Loucy (cell line): ENCODE measurements around the gene SH3GL1.

ENCODE experiments used
- H2AFZ ChIP-seq: fragments of 200-600 bp; sonication (generic); 2 replicates; pipeline ENCODE4 v1.6.0; 2016; ENCODE audit warnings: antibody characterized with exemption, mild to moderate bottlenecking, low read length, moderate library complexity
- H3F3A ChIP-seq: fragments of 200-600 bp; 2 replicates; pipeline ENCODE4 v1.6.0; 2016; ENCODE audit warnings: antibody characterized with exemption, low read depth, mild to moderate bottlenecking
- H3K27me3 ChIP-seq: fragments of 200-600 bp; sonication (generic); 2 replicates; pipeline ENCODE4 v1.6.1; 2014; ENCODE audit warnings: low read length, mild to moderate bottlenecking; ENCODE audit not compliant: insufficient read depth, poor library complexity, severe bottlenecking
- H3K36me3 ChIP-seq: fragments of 200-600 bp; sonication (generic); 2 replicates; pipeline ENCODE4 v1.6.1; 2016; ENCODE audit warnings: low read length; ENCODE audit not compliant: insufficient read depth
- H3K4me1 ChIP-seq: fragments of 200-600 bp; sonication (generic); 2 replicates; pipeline ENCODE4 v1.5.1; 2014; ENCODE audit warnings: low read length, mild to moderate bottlenecking; ENCODE audit not compliant: insufficient read depth, poor library complexity, severe bottlenecking
- H3K4me2 ChIP-seq: fragments of 200-600 bp; sonication (generic); 2 replicates; pipeline ENCODE4 v1.6.0; 2014; ENCODE audit warnings: antibody characterized with exemption, low read length, low read depth, mild to moderate bottlenecking; ENCODE audit not compliant: poor library complexity, severe bottlenecking
- H3K4me3 ChIP-seq: fragments of 200-600 bp; sonication (generic); 2 replicates; pipeline ENCODE4 v1.5.1; 2014; ENCODE audit warnings: low read length, mild to moderate bottlenecking, mixed read lengths; ENCODE audit not compliant: poor library complexity, severe bottlenecking
- H3K79me2 ChIP-seq: fragments of 200-600 bp; sonication (generic); 2 replicates; pipeline ENCODE4 v1.6.1; 2014; ENCODE audit warnings: low read length; ENCODE audit not compliant: insufficient read depth
- H3K9ac ChIP-seq: fragments of 200-600 bp; sonication (generic); 2 replicates; pipeline ENCODE4 v1.6.0; 2014; ENCODE audit warnings: mild to moderate bottlenecking, low read depth, low read length, moderate library complexity; ENCODE audit not compliant: poor library complexity, severe bottlenecking
- H3K9me2 ChIP-seq: fragments of 200-600 bp; sonication (generic); replicated peaks from 2 replicates; pipeline ENCODE4 v1.6.1; 2016; ENCODE audit warnings: low read depth, low read length, mixed read lengths
- H3K9me3 ChIP-seq: fragments of 200-600 bp; sonication (generic); 2 replicates; pipeline ENCODE4 v1.6.1; 2014; ENCODE audit warnings: mild to moderate bottlenecking, antibody characterized with exemption, low read length, low read depth; ENCODE audit not compliant: insufficient read depth
- H4K20me1 ChIP-seq: fragments of 200-600 bp; sonication (generic); 2 replicates; pipeline ENCODE4 v1.6.0; 2014; ENCODE audit warnings: antibody characterized with exemption, low read length, mild to moderate bottlenecking; ENCODE audit not compliant: insufficient read depth, poor library complexity, severe bottlenecking
- EZH2phosphoT487 ChIP-seq: fragments of 200-600 bp; IDR thresholded peaks from 2 replicates; pipeline ENCODE4 v1.6.1; 2018; ENCODE audit warnings: antibody characterized with exemption, mild to moderate bottlenecking, moderate library complexity, borderline replicate concordance
- TF ChIP-seq, protein P1 (sequence below): fragments of 200-600 bp; sonication (generic); conservative IDR thresholded peaks from 2 replicates; pipeline ENCODE4 v1.5.1; 2014; ENCODE audit warnings: mild to moderate bottlenecking, antibody characterized with exemption, low read length

The SH3GL1 gene

DNA sequence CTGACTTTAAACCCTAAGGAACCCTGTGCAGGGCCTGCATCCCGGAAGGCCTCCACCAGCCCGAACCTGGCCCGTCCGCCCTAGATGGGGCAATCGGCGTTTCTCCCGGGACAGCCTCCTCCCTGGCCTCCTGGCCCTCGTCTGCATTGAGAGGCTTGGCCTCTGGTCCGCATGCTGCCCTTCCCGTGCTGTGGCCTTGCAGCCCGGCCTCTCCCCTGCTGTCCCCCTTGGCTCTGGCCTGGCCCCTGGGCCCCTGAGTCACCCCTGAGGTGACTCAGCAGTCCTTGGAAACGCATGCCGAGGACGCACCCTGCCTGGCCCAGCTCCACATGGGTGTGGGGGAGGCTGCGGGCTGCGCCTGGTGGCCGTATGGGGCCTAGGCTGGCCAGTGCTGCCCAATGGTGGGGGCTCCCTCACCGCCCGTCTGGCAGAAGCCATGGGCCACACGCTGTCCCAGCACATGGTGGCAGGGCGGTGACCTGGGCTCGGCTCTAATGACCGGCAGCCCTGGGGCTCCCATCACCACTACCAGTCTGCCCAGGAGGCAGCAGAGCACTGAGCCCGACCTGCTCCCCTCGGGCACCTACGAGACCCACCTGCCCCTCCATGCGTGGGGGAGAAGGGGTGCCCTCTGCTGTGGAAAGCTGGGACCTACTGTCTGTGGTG lies 25.7 kb downstream of the SH3GL1 start:
- Histone ChIP-seq H2AFZ (no peak overlapping the region), H3K9me3 (no peaks in the 10 kb centered on the region), H3K79me2 (peaks cover 84% of the 10 kb centered on the region; the same call in 1 of the 2 replicates), H3K9ac (no peak overlapping the region), H3K9me2 (no peaks in the 10 kb centered on the region), H3K4me2 (no peak overlapping the region), H3K4me3 (no peak overlapping the region), H4K20me1 (peaks cover 49% of the 10 kb centered on the region), H3F3A (no peaks in the 10 kb centered on the region), H3K4me1 (peaks cover 26% of the 10 kb centered on the region), H3K27me3 (no peaks in the 10 kb centered on the region), H3K36me3 (no peaks in the 10 kb centered on the region; the same call in 1 of the 2 replicates)
- TF ChIP-seq, protein P1, sequence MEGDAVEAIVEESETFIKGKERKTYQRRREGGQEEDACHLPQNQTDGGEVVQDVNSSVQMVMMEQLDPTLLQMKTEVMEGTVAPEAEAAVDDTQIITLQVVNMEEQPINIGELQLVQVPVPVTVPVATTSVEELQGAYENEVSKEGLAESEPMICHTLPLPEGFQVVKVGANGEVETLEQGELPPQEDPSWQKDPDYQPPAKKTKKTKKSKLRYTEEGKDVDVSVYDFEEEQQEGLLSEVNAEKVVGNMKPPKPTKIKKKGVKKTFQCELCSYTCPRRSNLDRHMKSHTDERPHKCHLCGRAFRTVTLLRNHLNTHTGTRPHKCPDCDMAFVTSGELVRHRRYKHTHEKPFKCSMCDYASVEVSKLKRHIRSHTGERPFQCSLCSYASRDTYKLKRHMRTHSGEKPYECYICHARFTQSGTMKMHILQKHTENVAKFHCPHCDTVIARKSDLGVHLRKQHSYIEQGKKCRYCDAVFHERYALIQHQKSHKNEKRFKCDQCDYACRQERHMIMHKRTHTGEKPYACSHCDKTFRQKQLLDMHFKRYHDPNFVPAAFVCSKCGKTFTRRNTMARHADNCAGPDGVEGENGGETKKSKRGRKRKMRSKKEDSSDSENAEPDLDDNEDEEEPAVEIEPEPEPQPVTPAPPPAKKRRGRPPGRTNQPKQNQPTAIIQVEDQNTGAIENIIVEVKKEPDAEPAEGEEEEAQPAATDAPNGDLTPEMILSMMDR = no peak
- TF ChIP-seq EZH2phosphoT487 = no peak

DNA sequence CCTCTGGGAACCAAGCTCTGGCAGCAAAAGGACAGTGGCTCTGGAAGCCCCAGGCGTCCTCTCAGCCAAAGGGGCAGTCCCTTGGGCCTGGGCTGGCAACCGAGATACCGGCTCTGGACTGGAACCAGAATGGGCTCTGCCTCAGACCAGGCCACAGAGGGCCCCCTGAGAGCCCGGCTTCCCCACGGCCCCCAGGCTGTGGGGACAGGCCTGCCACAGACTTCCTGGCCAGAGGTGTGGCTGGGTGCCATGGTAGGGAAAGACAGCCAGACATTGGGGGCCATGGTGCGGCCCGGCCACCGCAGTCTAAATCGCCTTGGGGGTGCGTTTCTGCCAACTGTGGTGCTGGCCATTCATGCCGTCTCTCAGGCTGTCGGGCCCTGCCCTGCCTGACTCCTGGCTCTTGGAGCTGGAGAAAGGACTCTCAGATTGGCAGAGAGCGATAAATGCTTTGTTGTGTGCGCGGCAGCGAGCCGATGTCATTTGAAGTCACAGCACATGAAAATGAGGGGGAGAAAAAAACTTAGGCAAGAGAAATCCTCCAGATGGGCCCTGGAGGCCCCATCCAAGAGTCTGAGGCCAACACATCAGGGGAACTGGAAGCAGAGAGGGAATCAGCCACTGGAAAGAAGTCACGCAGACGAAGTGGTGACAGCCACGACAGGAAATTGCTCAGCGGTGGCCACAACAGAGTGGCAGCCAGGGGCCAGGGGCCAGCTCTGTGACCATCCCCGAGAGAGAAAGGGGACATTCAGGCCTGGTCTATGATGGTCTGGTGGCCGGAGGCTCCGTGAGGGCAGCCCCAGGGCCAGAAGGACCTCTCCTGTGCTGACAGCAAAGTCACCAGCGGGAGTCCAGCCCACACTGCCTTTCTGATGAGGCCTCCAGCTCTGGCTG lies 26.5 kb downstream of the SH3GL1 start:
- TF ChIP-seq, protein P1 = no peak
- Histone ChIP-seq H2AFZ (no peak overlapping the region), H3K9me3 (no peaks in the 10 kb centered on the region), H3K4me3 (no peak overlapping the region), H4K20me1 (peaks cover 45% of the 10 kb centered on the region), H3K9me2 (no peaks in the 10 kb centered on the region), H3K9ac (no peak overlapping the region), H3K79me2 (peaks cover 76% of the 10 kb centered on the region; the same call in 1 of the 2 replicates), H3K4me2 (no peak overlapping the region), H3K36me3 (no peaks in the 10 kb centered on the region; the same call in 1 of the 2 replicates), H3K27me3 (no peaks in the 10 kb centered on the region), H3K4me1 (peaks cover 33% of the 10 kb centered on the region), H3F3A (no peaks in the 10 kb centered on the region)

DNA sequence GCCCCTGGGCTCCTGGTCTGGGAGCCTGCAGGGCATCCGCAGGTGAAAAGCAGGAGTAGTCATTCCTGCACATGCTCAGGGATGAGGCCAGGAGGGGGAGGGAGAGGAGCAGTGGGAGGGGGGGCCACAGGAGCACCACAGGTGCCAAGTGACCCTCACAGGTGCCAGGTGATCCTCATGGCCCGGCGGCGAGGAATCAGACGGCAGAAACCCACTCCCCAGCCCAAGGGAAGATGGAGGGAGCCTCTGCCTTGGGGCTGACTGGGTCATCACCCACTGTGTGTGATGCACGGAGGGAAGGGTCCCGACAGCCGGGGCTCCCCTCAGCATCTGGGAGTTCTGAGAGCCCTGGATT lies 27.4 kb downstream of the SH3GL1 start:
- Histone ChIP-seq H4K20me1 (peaks cover 43% of the 10 kb centered on the region), H3F3A (no peaks in the 10 kb centered on the region), H2AFZ (no peak overlapping the region), H3K27me3 (no peaks in the 10 kb centered on the region), H3K9me2 (no peaks in the 10 kb centered on the region), H3K9me3 (no peaks in the 10 kb centered on the region), H3K4me2 (no peak overlapping the region), H3K9ac (no peak overlapping the region), H3K79me2 (peaks cover 77% of the 10 kb centered on the region; the same call in 1 of the 2 replicates), H3K36me3 (no peaks in the 10 kb centered on the region; the same call in 1 of the 2 replicates), H3K4me1 (peaks cover 41% of the 10 kb centered on the region), H3K4me3 (no peak overlapping the region)
- TF ChIP-seq, protein P1 = no peak
- TF ChIP-seq EZH2phosphoT487 = no peak
